Breast epithelium (tissue), 4 donors: ENCODE data around the gene CD200. TPM values are rescaled to one million over a fixed set of nuclear protein-coding genes. Genes with fewer than 3 reads are reported as not detected.

Experiments used
- DNase-seq, 2 donors: peaks; one replicate each; pipeline ENCODE4 v3.0.0-alpha.2; 2019; ENCODE audit warnings: low spot score in 2 of 2
- H3K27ac ChIP-seq, 2 donors: fragments of 200-600 bp; sonication (generic) in 1 of 2; one replicate each; pipeline ENCODE4 v1.5.1; 2016 to 2019; ENCODE audit warnings: mild to moderate bottlenecking in 1 of 2
- H3K27me3 ChIP-seq, 2 donors: fragments of 200-600 bp; sonication (generic) in 1 of 2; one replicate each; pipeline versions ENCODE4 v1.5.1 to v1.6.0; 2017 to 2019; ENCODE audit warnings: control low read depth in 1 of 2, mild to moderate bottlenecking in 1 of 2
- H3K36me3 ChIP-seq: fragments of 200-600 bp; one replicate; pipeline ENCODE4 v1.5.1; 2019
- H3K4me1 ChIP-seq, 2 donors: fragments of 200-600 bp; sonication (generic); one replicate each; pipeline ENCODE4 v1.5.1; 2016 to 2019; ENCODE audit warnings: control low read depth in 1 of 2
- H3K4me3 ChIP-seq, 3 donors: fragments of 200-600 bp; sonication (generic); 1 replicate in 2 of 3; 2 replicates in 1 of 3; pipeline ENCODE4 v1.5.1; 2016 to 2019; ENCODE audit warnings: mild to moderate bottlenecking in 3 of 3, moderate library complexity in 2 of 3
- H3K9me3 ChIP-seq, 2 donors: fragments of 200-600 bp; sonication (generic) in 1 of 2; one replicate each; pipeline ENCODE4 v1.5.1; 2016 to 2019; ENCODE audit warnings: control low read depth in 1 of 2
- POLR2A ChIP-seq: fragments of 450-650 bp; IDR thresholded peaks from one replicate; pipeline ENCODE4 v1.6.1; 2016; ENCODE audit warnings: antibody characterized with exemption, mild to moderate bottlenecking, moderate library complexity
- POLR2AphosphoS5 ChIP-seq, 3 donors: sonication (generic); formaldehyde crosslinking; IDR thresholded peaks; one replicate each; pipeline ENCODE4 v1.6.1; 2017; ENCODE audit warnings: antibody characterized with exemption in 3 of 3
- intact Hi-C: fragments of 100-400 bp; cut with DNase I; formaldehyde crosslinking; loops from one replicate; pipeline ENCODE4 v1.15.1; 2023; ENCODE audit warnings: low total_unique reads
- total RNA-seq, 3 donors: library from RNA; depleted of rRNA; stranded (reverse); fragments of >200 nt; gene quantifications; one replicate each; pipeline ENCODE4 v1.1.0, GENCODE V29; 2016
- TF ChIP-seq, protein P1 (sequence below), 3 donors: fragments of 450-650 bp; IDR thresholded peaks; one replicate each; pipeline ENCODE4 v1.5.1; 2016 to 2017; ENCODE audit warnings: antibody characterized with exemption in 3 of 3, mild to moderate bottlenecking in 3 of 3, moderate library complexity in 3 of 3

The CD200 gene
- total RNA-seq, 3 donors from 2014 or later, result 4.8 to 20.8 (median 17.0) TPM

GRCh38 chr3:112319516-112320276 is 13.3 kb upstream of the CD200 start:
- DNase-seq, result no peak
- intact Hi-C loops, result no loop called here
- H3K27ac ChIP-seq, result peak overlapping the region in 1 of 2 donors; percentile 15
- H3K36me3 ChIP-seq, result no peaks in the 10 kb centered on the region
- no peaks in the 10 kb centered on the region for H3K27me3 ChIP-seq
- H3K4me3 ChIP-seq, result no peak overlapping the region
- no peak for TF ChIP-seq POLR2AphosphoS5 (IDR thresholded peaks at IDR 0.05)
- TF ChIP-seq POLR2A, result no peak
- TF ChIP-seq, protein P1, sequence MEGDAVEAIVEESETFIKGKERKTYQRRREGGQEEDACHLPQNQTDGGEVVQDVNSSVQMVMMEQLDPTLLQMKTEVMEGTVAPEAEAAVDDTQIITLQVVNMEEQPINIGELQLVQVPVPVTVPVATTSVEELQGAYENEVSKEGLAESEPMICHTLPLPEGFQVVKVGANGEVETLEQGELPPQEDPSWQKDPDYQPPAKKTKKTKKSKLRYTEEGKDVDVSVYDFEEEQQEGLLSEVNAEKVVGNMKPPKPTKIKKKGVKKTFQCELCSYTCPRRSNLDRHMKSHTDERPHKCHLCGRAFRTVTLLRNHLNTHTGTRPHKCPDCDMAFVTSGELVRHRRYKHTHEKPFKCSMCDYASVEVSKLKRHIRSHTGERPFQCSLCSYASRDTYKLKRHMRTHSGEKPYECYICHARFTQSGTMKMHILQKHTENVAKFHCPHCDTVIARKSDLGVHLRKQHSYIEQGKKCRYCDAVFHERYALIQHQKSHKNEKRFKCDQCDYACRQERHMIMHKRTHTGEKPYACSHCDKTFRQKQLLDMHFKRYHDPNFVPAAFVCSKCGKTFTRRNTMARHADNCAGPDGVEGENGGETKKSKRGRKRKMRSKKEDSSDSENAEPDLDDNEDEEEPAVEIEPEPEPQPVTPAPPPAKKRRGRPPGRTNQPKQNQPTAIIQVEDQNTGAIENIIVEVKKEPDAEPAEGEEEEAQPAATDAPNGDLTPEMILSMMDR (IDR thresholded peaks at IDR 0.05), result no peak
- H3K4me1 ChIP-seq, result no peaks in the 10 kb centered on the region
- no peaks in the 10 kb centered on the region for H3K9me3 ChIP-seq

- no peaks in the 10 kb centered on the region for H3K36me3 ChIP-seq
- intact Hi-C loops, result no loop called here
- no peak for TF ChIP-seq POLR2AphosphoS5 (IDR thresholded peaks at IDR 0.05)
- TF ChIP-seq POLR2A, result no peak
- TF ChIP-seq, protein P1 (IDR thresholded peaks at IDR 0.05), result no peak
- no peaks in the 10 kb centered on the region for H3K4me1 ChIP-seq
- H3K27me3 ChIP-seq, result no peaks in the 10 kb centered on the region
- no peak for DNase-seq
- no peak overlapping the region for H3K27ac ChIP-seq
- H3K9me3 ChIP-seq, result no peaks in the 10 kb centered on the region
- H3K4me3 ChIP-seq, result no peak overlapping the region
These were observed 12.3 kb upstream of the CD200 start for GRCh38 chr3:112320691-112321090.

GRCh38 chr3:112321867-112322652 is 10.9 kb upstream of the CD200 start:
- Histone ChIP-seq H3K27me3 (no peaks in the 10 kb centered on the region), H3K9me3 (no peaks in the 10 kb centered on the region), H3K4me1 (no peaks in the 10 kb centered on the region), H3K4me3 (no peak overlapping the region), H3K36me3 (no peaks in the 10 kb centered on the region), H3K27ac (no peak overlapping the region)
- intact Hi-C loops, result no loop called here
- TF ChIP-seq, protein P1 (IDR thresholded peaks at IDR 0.05), result no peak
- TF ChIP-seq POLR2AphosphoS5 (IDR thresholded peaks at IDR 0.05) (no peak), POLR2A (no peak)
- no peak for DNase-seq

- Histone ChIP-seq H3K9me3 (no peaks in the 10 kb centered on the region), H3K4me1 (no peaks in the 10 kb centered on the region), H3K36me3 (no peaks in the 10 kb centered on the region), H3K4me3 (no peak overlapping the region), H3K27me3 (no peaks in the 10 kb centered on the region), H3K27ac (no peak overlapping the region)
- no peak for TF ChIP-seq POLR2A
- TF ChIP-seq, protein P1 (IDR thresholded peaks at IDR 0.05), result peak in 2 of 3 donors; percentile 49 to 56
- intact Hi-C loops, result no loop called here
- no peak for DNase-seq
These were observed 5.5 kb upstream of the CD200 start for GRCh38 chr3:112327371-112327951.

GRCh38 chr3:112331851-112332250 is 1.1 kb upstream of the CD200 start:
- intact Hi-C loops, result no loop called here
- no peak overlapping the region for H3K27ac ChIP-seq
- peaks cover 0 to 7% of the 10 kb centered on the region in 2 donors for H3K27me3 ChIP-seq
- no peaks in the 10 kb centered on the region for H3K9me3 ChIP-seq
- H3K4me3 ChIP-seq, result peak overlapping the region in 1 of 3 donors; percentile 59
- no peaks in the 10 kb centered on the region for H3K4me1 ChIP-seq
- no peaks in the 10 kb centered on the region for H3K36me3 ChIP-seq
- DNase-seq, result no peak
- TF ChIP-seq, protein P1 (IDR thresholded peaks at IDR 0.05), result no peak
- TF ChIP-seq POLR2A (no peak), POLR2AphosphoS5 (IDR thresholded peaks at IDR 0.05) (no peak)
